ENCODE measurements around the gene RBM44.

DNA sequence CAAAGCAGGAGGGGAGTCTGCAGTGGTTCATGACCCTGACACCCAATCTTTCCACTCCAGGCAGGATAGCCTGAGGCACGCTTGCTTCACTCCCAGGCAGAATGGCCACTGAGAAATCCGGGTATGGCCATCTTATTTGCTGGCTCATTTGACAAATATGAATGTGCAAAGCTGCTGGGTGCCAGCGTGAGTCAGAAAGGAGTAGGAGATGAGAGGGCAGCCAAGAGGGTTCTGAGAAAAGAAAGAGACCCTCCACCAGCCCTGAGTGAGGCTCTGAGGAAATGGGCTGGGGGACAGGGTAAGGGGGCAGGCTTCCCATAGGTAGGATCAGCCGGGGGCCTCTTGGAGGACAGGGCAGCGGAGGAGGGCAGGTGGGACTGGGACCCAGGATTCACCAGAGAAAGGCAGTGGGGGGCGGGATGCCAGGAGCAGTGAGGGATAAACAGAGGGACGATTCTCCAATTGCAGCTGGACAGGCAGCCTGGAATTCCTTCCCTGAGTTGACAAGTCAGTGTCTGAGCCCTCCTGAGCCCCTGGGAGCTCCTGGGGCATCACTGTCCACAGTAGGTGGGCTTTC is 76.1 kb downstream of the RBM44 start:
- TF ChIP-seq POLR2AphosphoS5 (IDR thresholded peaks at IDR 0.05; ENCODE audit: low read depth, low read length), result no peak
- TF ChIP-seq POLR2A (IDR thresholded peaks at IDR 0.05; ENCODE audit: low read depth, low read length), result no peak
- no peak for TF ChIP-seq TAF1 (IDR thresholded peaks at IDR 0.05; ENCODE audit: low read depth, low read length)
- no peak for TF ChIP-seq PAX5 (IDR thresholded peaks at IDR 0.05; ENCODE audit: insufficient read depth, low read length, severe bottlenecking)
- TF ChIP-seq SPI1 (IDR thresholded peaks at IDR 0.05; ENCODE audit: low read depth, low read length), result no peak
